ENCODE measurements around the gene MCFD2.

MCFD2 gene

GRCh38 chr2:46871976-46872381 lies 43.6 kb downstream of the MCFD2 start:
- no peak for DNase-seq

DNA sequence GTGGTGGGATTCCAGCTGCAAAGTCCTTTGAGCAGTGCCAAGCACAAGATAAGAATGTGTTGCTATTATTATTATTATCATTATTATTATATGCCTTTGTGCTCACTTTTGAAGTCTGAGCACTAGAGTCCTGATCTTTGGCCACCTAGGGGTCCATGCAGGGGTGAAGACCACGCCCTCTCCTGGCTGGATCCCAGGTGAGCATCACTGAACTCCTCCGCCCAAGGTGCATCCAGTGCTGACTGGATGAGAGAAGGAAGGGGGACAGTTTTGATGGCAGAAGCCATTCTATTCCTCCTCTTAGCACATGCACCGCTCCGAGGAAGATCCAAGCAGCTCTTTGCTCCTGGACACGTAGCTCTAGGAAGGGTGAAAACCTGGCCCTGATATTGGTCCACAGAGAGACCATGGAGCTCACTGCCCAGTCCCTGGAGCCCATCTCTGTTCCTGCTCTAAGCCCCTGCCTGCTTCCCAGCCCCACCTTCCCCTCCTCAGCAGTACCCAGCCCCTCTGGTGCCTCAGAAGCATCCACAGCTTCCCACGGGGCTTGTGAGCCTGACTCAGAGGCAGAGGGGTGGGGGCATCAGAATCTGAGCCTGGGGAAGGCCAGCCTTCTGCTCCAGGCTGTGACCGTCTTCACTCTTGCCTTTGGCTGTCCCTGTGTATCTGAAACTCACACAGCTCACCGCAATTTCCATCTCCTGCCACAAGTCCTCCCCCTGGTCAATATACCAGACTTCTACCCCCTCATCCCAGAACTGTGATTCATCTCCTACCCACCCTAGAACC lies 45.4 kb downstream of the MCFD2 start:
- no peak for DNase-seq

DNA sequence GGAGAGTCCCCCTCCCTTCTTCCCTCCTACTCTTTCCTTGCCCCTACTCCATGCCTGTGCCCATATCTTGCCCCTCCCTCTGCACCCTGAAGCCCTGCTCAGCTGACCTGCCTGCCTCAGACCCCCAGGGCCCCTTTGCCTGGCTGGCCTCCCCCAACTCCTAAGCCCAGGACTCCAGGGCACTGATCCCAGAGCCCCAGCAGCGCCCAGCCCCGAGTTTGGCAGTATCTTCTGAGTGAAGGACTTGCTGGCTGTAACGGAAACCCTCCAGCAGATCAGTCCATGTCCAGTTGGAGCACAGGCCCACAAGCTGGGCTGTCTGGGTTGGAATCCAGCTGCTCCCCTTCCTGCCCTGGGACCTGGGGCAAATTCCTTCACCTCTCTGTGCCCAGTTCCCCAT lies 46.0 kb downstream of the MCFD2 start:
- no peak for DNase-seq

DNA sequence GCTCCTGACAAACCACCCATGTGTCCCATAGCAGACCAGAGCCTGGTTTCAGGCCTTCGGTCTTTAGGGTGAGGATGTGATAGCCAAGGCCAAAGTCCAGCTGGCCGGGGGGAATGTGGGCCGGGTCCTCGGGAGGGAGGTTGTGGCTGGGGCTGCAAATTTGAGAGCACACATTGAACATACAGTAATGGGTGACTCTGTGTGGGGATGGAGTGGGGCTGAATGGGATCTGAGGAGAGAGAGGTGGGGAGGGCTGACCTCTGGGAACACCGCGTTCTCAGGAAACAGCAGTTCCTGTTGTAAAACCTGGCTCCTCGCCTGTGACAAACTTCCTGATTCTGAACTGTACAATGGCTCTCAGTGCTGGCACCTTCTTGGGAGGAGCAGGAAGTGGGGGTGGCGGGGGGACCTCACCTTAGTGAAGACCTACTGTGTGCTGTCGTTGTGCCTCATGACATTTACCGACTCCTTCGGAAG lies 48.8 kb downstream of the MCFD2 start:
- DNase-seq = no peak

DNA sequence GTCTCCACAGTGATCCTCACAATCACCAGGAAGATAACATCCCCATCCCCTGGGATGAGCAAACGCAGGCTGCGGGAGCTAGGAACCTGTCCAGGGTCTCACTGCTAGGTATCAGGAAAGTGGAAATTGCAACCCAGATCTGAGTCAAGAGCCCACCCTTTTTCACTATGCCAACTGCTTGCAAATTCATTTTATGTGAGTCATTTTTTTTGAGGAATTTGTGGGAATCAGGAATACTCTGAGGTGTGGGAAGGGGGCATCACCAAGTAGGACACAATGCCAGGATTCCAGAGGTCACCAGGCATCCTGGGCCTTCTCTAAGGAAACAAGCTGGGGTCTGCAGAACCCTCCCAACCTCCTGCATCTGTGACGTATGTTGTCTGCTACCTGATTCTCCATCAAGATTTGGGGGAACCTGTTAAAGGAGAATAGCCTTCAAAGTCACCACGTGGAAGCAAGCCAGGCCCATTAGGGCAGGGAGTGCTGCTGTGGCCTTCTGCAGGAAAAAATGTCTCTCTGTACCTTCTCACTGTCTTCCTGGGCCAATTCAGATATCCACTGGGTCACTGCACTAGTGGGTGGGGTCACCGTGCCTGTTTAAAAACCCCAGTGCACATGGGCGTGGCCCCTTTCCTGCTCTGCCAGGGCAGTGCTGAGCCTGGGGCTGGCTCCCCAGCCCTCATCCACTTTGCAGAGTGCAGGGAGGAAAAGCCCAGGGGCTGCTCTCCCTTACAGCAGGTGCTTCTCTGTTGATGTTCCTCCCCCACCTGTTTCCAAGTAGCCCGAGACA lies 50.2 kb downstream of the MCFD2 start:
- no peak for DNase-seq

DNA sequence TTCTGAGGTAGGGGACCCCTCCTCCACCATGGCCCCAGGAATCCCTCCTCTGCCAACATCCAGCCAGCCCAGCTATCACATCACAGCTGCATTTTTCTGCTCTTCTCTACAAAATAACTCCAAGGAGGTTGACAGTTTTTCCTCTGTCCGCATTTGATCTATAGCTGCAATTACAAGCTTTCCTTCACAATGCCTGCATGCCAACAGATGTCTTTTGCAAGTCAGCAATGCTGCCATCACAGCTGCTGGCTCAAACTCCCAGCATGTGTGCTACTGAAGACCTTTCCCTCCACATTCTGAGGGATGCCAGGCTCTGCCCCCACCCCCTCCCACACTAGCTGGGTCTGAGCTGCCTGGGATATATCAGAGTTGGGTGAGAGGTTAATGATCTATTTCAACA lies 51.7 kb downstream of the MCFD2 start:
- DNase-seq = no peak

- no peak for DNase-seq
Observed at GRCh38 chr2:46862514-46862913, 53.1 kb downstream of the MCFD2 start.

GRCh38 chr2:46861916-46862315 lies 53.7 kb downstream of the MCFD2 start:
- DNase-seq = no peak

- DNase-seq = no peak
Observed at GRCh38 chr2:46859482-46859881, 56.1 kb downstream of the MCFD2 start.

DNA sequence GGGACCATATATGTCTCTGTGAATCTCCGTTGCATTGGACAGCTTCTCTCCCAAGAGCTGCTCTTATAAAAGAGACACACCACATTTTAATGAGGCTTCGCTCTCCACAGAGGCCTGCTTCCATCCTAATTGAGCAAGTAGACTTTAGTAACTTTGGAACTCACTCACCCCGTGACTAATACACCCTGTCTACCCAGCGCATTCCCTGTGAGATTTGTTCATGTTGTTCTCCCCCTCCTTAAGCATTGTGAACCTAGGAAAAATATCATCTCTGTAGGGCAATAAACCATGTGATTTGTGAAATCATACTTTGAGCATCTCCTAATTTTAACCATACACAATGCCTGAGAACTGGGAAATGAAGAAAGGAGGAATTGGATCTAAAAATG lies 56.9 kb downstream of the MCFD2 start:
- DNase-seq = no peak

- no peak for DNase-seq
Observed at GRCh38 chr2:46857871-46858701, 57.5 kb downstream of the MCFD2 start.

DNA sequence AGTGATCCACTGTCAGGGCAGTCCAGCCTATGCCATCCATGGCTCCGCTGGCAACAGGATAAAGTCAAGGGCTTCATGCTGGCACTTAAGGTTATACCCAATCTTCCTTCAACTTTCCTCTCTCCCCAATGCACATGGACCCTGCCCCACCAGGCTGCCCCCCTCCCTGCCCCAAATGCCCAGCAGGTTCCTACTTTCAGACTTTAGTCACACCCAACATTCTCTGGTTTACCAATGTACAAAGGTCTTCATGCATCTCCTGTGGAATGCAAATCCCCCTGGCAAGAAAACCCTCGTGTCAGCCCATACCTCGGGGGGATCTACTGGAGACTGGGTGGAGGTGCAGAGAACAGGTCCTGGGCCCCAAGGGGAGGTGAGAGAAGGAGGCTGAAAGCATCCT lies 59.3 kb downstream of the MCFD2 start:
- no peak for DNase-seq

DNA sequence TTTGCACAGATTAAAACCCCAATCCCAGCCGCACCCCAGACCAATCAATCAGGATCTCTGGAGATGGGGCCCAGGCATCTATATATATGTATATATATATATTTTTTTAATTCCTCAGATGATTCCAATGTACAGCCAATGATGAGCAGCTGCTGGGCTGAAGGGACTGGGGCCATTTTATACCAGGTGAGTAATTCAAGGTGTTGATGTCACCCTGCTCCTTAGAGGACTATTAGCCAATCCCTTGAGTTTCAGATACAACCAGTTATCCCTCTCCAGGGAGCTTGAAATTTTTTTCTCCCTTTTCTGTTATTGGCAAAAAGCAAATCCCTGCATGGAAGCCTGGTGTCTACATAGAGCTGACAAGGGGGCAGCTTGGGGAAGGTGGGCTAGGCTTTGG lies 59.8 kb downstream of the MCFD2 start:
- no peak for DNase-seq

DNA sequence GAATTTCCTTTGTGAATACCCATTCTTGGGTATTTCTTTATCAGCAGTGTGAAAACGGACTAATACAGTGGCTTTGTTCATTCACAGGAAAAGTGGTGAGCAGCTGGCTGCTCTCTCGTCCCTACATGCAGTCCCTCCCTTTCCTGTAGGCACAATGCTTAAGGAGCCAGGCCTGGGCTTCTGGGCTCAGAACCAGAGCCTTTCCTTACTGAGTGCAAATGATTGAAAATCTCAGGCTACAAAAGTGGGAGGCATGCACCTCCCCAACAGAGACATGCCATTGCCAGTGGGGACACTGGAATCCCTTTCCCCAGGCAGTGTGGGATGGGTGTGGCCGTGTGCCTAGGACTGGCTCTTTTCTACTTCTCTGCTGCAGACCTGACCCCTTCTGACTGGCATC lies 61.3 kb downstream of the MCFD2 start:
- no peak for DNase-seq

- no peak for DNase-seq
Observed at GRCh38 chr2:46852598-46852997, 63.0 kb downstream of the MCFD2 start.

DNA sequence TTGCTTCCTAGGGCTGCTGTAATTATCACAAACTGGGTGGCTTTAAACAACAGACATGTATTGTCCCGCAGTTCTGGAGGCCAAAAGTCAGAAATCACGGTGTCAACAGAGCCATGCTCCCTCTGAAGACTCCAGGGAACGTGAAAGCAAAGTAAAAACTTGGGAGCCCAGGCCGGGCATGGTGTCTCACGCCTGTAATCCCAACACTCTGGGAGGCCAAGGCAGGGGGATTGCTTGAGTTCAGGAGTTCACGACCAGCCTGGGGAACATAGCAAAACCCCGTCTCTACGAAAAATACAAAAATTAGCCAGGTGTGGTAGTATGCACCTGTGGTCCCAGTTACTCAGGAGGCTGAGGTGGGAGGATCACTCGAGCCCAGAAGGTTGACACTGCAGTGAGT lies 63.5 kb downstream of the MCFD2 start:
- DNase-seq = no peak

Measured in stimulated activated CD4-positive, alpha-beta T cell treated with anti-CD3 and anti-CD28 coated beads, Interleukin-2, amount 100 ng/mL, for 24 hours (primary cell).